COLO829 (cell line): ENCODE data around the gene MTHFD1L.

ENCODE experiments used
- DNase-seq: peaks from one replicate; pipeline ENCODE4 v3.0.0; 2012; ENCODE audit warnings: low spot score

MTHFD1L gene

GRCh38 chr6:150898399-150899170, 33.1 kb downstream of the MTHFD1L start:
- DNase-seq = no peak

- no peak for DNase-seq
Observed at GRCh38 chr6:150899231-150899630, 33.7 kb downstream of the MTHFD1L start.

GRCh38 chr6:150900049-150900448, 34.5 kb downstream of the MTHFD1L start:
- DNase-seq = no peak

GRCh38 chr6:150902142-150902776, 36.8 kb downstream of the MTHFD1L start:
- no peak for DNase-seq

GRCh38 chr6:150905769-150906168, 40.3 kb downstream of the MTHFD1L start:
- no peak for DNase-seq

- no peak for DNase-seq
Observed at GRCh38 chr6:150906641-150907326, 41.3 kb downstream of the MTHFD1L start.

GRCh38 chr6:150907383-150907782, 41.9 kb downstream of the MTHFD1L start:
- DNase-seq = peak; percentile 68

- no peak for DNase-seq
Observed at GRCh38 chr6:150908901-150909300, 43.4 kb downstream of the MTHFD1L start.

- DNase-seq = no peak
Observed at GRCh38 chr6:150910561-150910960, 45.1 kb downstream of the MTHFD1L start.

- no peak for DNase-seq
Observed at GRCh38 chr6:150914372-150914771, 48.9 kb downstream of the MTHFD1L start.

- DNase-seq = no peak
Observed at GRCh38 chr6:150915131-150915879, 49.8 kb downstream of the MTHFD1L start.

- no peak for DNase-seq
Observed at GRCh38 chr6:150915880-150916265, 50.4 kb downstream of the MTHFD1L start.

- DNase-seq = no peak
Observed at GRCh38 chr6:150919938-150920337, 54.4 kb downstream of the MTHFD1L start.

- no peak for DNase-seq
Observed at GRCh38 chr6:150922137-150922536, 56.6 kb downstream of the MTHFD1L start.

- no peak for DNase-seq
Observed at GRCh38 chr6:150924808-150925589, 59.5 kb downstream of the MTHFD1L start.

- DNase-seq = no peak
Observed at GRCh38 chr6:150925590-150925928, 60.1 kb downstream of the MTHFD1L start.

- no peak for DNase-seq
Observed at GRCh38 chr6:150925976-150926375, 60.5 kb downstream of the MTHFD1L start.

- no peak for DNase-seq
Observed at GRCh38 chr6:150928882-150929281, 63.4 kb downstream of the MTHFD1L start.

GRCh38 chr6:150929416-150929815, 63.9 kb downstream of the MTHFD1L start:
- DNase-seq = no peak

- DNase-seq = no peak
Observed at GRCh38 chr6:150930841-150931240, 65.3 kb downstream of the MTHFD1L start.

GRCh38 chr6:150931405-150931804, 65.9 kb downstream of the MTHFD1L start:
- DNase-seq = no peak

GRCh38 chr6:150932996-150933395, 67.5 kb downstream of the MTHFD1L start:
- DNase-seq = no peak
